ENCODE data around the gene OLFML1. TPM values are rescaled to one million over a fixed set of nuclear protein-coding genes. Genes with fewer than 3 reads are reported as not detected.

The OLFML1 gene
- total RNA-seq: not detected in 2 replicates

DNA sequence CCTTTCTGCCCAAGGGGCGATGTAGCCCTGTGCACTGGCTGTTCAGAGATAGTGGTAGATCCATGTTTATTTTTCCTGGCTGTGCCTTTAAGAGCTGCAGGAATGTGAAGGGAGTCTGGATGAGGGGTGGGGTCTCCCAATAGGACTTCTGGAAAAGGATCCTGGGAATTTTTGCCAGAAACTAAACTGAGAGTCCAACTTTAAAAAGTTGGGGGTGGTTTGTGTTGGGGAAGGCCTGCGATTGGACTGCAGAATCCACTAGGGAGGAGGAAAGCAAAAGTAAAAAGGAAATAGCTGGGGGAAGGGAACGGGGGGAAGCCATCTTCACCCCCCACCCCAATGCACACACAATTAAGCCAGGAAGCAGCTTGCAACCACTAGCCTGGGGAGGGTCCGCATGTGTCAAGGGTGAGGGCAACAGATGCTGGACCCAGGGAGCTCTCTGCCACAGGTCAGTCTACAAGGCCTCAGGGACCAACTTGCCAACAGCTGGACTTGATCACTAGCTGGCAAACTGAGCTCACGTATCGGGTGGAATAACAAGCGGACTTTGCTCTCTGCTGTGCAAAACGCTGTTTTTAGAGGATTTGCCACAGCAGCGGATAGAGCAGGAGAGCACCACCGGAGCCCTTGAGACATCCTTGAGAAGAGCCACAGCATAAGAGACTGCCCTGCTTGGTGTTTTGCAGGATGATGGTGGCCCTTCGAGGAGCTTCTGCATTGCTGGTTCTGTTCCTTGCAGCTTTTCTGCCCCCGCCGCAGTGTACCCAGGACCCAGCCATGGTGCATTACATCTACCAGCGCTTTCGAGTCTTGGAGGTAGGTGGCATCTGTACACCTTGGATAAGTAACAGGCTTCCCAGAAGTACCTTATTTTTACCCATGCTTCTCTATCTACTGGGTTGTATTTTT, at the start of gene OLFML1:
Gene OLFML1, plus strand, starts transcription at position 321 of the 912 bp plus-strand sequence. Its CDS starts 370 bp downstream, at position 691.
- Mint-ChIP-seq H3K27ac (no peak within 1 kb of the TSS), H3K4me3 (no peak within 1 kb of the TSS), H3K36me3 (ENCODE audit: low read depth) (no peaks in the 10 kb centered on the region), H3K27me3 (no peaks in the 10 kb centered on the region), H3K9me3 (no peaks in the 10 kb centered on the region), H3K4me1 (no peaks in the 10 kb centered on the region)
- DNase-seq: no peak
- intact Hi-C loops (cut with micrococcal nuclease): no loop called here

DNA sequence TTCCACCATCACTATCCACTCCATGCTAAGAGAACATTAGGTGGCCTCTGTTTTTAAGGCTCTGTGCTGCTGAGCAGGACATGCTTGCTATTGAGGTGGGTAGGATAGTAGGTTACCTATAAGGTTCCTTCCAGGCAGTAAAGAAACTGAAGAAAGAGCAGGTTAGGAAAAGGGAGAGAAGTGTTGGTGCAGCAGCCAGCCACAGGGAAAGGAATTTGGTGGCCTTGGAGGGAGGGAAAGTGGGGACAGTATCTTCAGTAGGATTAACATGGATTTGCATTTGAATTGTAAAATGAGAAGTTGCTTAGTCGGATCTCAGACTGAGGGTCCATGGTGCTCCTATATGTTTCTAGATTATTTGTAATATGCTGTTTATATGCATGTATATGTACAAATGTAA, 49.2 kb upstream of the OLFML1 start:
- Mint-ChIP-seq H3K27me3 (no peaks in the 10 kb centered on the region), H3K27ac (peak overlapping the region; percentile 73), H3K9me3 (no peaks in the 10 kb centered on the region), H3K4me1 (peaks cover 10% of the 10 kb centered on the region), H3K36me3 (ENCODE audit: low read depth) (no peaks in the 10 kb centered on the region), H3K4me3 (no peak overlapping the region)
- no peak for DNase-seq
- intact Hi-C loops (cut with micrococcal nuclease): no loop called here

DNA sequence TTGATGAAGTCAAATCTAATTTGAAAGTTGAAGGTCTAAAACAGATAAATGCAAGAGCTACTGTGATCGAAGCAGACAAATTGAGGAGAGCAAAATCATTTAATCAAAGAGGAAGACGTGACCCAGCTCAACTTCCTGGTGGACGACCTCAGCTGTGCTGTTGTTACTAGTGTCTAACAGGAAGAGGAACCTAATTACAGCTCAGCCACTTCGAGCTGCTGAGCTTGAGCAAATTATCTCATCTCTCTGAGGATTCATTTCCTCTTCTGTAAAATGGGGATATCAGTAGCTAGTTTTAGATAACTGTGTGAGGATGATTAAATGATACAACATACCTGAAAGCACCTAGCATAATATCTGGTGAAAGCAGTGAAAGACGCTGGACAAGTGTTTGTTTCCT, 48.6 kb upstream of the OLFML1 start:
- Mint-ChIP-seq H3K36me3 (ENCODE audit: low read depth) (no peaks in the 10 kb centered on the region), H3K4me3 (peak overlapping the region; percentile 38), H3K9me3 (no peaks in the 10 kb centered on the region), H3K27me3 (no peaks in the 10 kb centered on the region), H3K4me1 (peaks cover 10% of the 10 kb centered on the region), H3K27ac (peak overlapping the region; percentile 73)
- intact Hi-C loops (cut with micrococcal nuclease): no loop called here
- DNase-seq: peak; percentile 69

DNA sequence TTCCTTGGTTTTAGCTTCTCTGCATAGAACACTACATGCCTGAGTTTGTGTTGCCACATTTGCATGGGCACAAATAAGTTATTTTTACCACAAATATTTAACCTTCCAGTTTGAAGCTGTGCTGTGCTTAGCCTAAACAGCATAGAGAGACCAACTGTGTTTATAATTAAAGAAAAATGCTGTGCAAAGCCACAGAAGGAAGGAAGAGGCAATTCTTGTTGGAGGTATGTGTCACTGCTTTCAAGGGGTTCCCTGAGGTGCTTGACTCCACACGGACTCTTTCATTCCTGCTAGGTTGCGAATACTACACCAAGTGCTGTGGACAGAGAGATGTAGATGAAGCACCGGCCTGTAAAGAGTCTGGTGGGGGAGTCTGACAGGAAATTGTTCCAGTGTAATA, 47.6 kb upstream of the OLFML1 start:
- no peak for DNase-seq
- no peak overlapping the region for H3K27ac Mint-ChIP-seq
- H3K4me1 Mint-ChIP-seq: peaks cover 10% of the 10 kb centered on the region
- intact Hi-C loops (cut with micrococcal nuclease): no loop called here
- no peaks in the 10 kb centered on the region for H3K36me3 Mint-ChIP-seq (ENCODE audit: low read depth)
- no peak overlapping the region for H3K4me3 Mint-ChIP-seq
- no peaks in the 10 kb centered on the region for H3K27me3 Mint-ChIP-seq
- H3K9me3 Mint-ChIP-seq: no peaks in the 10 kb centered on the region

DNA sequence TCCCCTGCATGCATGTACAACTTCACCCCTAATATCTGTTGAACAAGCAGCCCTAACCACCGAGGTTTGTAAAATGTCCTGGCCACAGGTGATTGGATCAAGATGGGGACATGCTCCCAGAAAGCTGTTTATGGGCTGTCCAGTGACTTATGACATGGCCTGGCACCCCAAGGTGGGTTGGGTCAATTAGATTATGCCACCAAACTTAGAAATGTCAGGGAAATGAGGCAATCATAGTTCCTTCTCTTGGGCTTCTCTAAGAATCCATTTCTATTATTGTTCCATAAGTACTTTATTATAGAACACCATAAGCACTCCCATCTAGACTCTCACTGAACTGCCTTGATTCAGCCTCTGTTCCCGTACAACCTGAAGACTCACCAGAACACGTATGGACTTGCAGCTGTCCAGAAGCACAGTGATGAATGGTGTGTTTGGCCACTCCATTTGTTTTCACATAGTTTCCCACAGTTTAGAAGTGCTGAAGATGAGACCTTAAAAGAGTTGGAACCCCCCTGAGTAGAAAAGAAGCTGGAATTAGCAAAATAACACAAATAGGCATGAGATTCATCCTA, 45.5 kb upstream of the OLFML1 start:
- Mint-ChIP-seq H3K27ac (no peak overlapping the region), H3K27me3 (no peaks in the 10 kb centered on the region), H3K4me3 (no peak overlapping the region), H3K9me3 (no peaks in the 10 kb centered on the region), H3K36me3 (ENCODE audit: low read depth) (no peaks in the 10 kb centered on the region), H3K4me1 (peaks cover 10% of the 10 kb centered on the region)
- no peak for DNase-seq
- intact Hi-C loops (cut with micrococcal nuclease): loop anchor here (5.0 kb wide), 1 partner anchor 298 kb away; no protein-coding TSS in a partner anchor

DNA sequence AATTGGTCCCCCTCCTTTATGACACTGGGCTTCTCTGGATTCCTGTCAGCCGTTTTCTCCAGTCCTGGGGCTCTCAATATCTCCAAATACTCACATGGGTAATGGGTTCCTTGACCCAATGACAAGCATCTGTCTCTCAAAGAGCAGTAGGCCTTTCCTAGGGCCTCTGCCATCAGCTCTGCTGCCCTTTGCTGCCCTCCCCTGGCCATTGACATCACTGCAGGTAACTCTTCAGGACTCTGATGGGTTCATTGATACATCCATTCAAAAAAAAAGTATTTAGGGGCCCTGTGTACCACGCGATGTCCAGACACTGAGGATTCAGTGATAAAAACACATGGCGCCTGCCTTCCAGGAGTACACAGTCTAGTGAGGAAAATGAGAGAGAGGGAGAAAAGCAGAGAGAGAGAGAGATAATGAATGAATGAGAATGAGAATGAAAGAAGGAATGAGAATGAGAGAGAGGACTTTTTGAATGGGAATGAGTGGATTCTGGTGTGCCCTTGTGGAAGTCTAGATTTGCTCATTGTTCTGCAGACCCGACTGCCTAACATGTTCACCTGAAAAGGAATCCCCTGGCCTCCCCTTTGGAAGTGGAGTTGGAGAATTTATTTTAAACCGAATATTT, 42.6 kb upstream of the OLFML1 start:
- intact Hi-C loops (cut with micrococcal nuclease): loop anchor here (2.0 to 5.0 kb wide), 4 partner anchors 90 to 344 kb away; no protein-coding TSS in a partner anchor
- no peaks in the 10 kb centered on the region for H3K4me1 Mint-ChIP-seq
- peak; percentile 92 for DNase-seq
- H3K4me3 Mint-ChIP-seq: no peak overlapping the region
- no peak overlapping the region for H3K27ac Mint-ChIP-seq
- H3K36me3 Mint-ChIP-seq (ENCODE audit: low read depth): no peaks in the 10 kb centered on the region
- no peaks in the 10 kb centered on the region for H3K27me3 Mint-ChIP-seq
- no peaks in the 10 kb centered on the region for H3K9me3 Mint-ChIP-seq

DNA sequence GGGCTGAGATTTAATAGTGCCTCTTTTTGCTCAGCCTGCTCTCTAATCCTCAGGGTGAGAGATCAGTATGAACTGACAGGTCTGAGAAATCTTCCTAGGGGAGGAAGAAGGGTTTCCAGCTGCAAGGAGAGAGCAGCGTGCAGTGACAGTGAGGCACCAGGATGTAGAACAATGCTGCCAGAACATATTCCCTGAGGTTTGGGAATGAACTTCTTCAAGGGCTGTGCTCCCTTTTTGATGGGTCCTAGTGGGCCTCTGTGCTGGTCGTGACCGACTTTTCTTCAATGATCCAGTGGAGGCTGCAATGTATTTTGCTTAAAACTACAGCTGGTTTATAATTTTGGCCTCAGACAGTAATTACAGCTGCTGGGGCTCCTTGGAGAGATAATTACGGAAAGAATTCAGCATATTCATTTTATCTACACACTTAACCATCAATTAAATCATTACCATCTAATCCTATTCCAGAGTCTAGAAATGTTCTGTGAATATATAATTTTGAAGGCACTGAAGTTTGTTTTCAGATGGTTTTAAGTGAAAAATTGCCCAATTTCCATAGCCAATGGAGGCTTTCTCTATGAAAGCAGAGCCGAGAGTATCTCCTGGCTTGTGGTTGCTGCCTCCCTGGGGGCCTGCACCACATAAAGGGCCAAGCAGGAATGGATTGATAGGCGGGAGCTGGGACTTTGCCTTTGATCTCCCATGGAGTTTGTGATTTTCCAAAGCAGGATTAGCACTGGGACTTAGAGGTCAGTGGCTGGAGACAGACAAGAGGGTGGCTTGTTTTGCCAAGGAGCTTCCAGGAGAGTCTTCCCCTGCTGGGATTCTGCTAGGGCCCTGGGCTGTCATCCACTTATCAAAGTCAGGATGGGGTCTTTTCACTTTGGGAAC, 41.0 kb upstream of the OLFML1 start:
- Mint-ChIP-seq H3K27me3 (no peaks in the 10 kb centered on the region), H3K27ac (no peak overlapping the region), H3K4me3 (no peak overlapping the region), H3K9me3 (no peaks in the 10 kb centered on the region), H3K36me3 (ENCODE audit: low read depth) (no peaks in the 10 kb centered on the region), H3K4me1 (no peaks in the 10 kb centered on the region)
- DNase-seq: no peak
- intact Hi-C loops (cut with micrococcal nuclease): loop anchor here (5.0 kb wide), 1 partner anchor 302 kb away; no protein-coding TSS in a partner anchor

DNA sequence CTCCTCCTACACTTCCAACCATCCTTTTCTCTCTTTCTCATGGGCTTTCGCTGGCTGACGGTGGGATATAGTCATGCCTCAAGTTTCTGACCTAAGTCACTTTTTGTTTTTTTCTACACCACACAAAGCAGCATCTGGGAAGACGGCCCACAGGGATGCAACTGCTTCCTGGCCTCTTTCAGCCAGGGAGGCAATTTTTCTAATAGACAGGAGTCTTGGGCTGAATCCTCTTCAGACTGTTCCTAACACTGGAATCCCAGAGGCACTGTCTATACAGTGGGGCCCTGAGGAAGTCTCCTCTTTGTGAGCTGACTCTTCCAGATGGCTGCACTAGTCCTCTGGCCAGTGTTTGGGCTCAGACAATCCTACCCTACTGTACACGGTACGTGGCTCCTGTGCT, 39.7 kb upstream of the OLFML1 start:
- Mint-ChIP-seq H3K27me3 (no peaks in the 10 kb centered on the region), H3K4me3 (no peak overlapping the region), H3K36me3 (ENCODE audit: low read depth) (no peaks in the 10 kb centered on the region), H3K27ac (no peak overlapping the region), H3K9me3 (no peaks in the 10 kb centered on the region), H3K4me1 (no peaks in the 10 kb centered on the region)
- intact Hi-C loops (cut with micrococcal nuclease): no loop called here
- no peak for DNase-seq

DNA sequence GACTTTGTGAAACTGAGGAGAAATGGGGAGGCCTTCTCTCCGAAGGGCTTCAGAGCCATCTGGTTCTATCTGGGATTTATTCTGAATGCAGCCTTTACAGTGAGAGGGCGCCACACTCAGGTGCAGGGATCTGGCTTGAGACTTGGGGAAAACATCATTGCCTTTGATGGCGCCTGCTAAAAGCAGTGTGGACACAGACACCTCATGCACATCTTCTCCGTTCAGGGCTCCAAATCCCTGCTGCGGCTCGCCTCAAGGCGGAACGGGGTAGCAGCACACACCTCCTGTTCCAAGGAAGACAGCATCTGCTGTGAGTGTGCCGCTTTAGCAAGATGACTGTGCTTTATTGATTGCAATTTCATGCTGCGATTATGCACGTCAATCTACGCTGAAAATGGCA, 37.1 kb upstream of the OLFML1 start:
- no peak for DNase-seq
- intact Hi-C loops (cut with micrococcal nuclease): no loop called here
- Mint-ChIP-seq H3K9me3 (no peaks in the 10 kb centered on the region), H3K36me3 (ENCODE audit: low read depth) (no peaks in the 10 kb centered on the region), H3K27ac (no peak overlapping the region), H3K4me3 (no peak overlapping the region), H3K4me1 (no peaks in the 10 kb centered on the region), H3K27me3 (no peaks in the 10 kb centered on the region)

DNA sequence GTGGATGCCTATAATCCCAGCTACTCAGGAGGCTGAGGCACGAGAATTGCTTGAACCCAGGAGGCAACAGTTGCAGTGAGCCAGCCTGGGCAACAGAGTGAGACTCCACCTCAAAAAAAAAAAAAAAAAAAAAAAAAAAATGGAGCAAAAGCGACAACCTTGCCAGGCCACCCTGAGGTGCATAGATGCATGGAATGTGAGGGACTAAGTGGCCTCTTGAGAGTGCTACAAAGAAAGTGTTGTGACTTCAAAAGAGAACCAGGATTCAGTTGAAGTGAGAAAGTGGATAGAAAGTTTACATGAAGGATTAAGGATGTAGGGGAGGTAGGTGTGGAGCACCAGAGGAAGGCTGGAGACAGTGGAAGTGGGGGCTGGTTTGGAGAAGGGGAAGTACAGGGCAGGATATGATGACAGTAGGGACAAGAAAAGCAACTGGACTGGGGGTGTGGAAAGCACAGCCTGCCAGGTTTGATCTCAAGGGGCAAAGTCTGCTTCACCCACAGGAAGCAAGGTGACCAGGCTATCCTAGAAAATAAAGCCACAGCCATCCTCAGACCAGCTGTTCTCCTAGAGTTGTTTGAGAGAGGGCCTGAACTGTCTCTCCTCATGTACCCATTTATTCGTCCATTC, 36.0 kb upstream of the OLFML1 start:
- Mint-ChIP-seq H3K36me3 (ENCODE audit: low read depth) (no peaks in the 10 kb centered on the region), H3K9me3 (no peaks in the 10 kb centered on the region), H3K27me3 (no peaks in the 10 kb centered on the region), H3K4me3 (no peak overlapping the region), H3K27ac (no peak overlapping the region), H3K4me1 (no peaks in the 10 kb centered on the region)
- no peak for DNase-seq
- intact Hi-C loops (cut with micrococcal nuclease): no loop called here

DNA sequence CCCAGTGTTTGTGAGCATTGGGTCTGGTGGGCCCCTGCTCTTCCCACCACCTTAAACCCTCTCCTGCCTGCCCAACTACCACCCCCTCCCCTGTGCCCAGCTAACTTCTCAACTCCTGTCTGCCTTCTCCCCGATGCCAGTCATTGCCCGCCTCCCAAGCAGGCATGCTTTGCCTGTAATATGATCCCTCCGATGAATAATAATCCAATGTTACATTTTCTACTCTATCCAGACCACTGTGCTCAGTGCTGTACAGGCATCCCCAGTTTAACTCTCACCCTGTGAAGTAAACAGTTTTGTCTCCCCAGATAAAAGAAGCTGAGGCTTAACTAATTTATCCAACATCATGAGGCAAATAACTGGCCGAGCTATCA, 35.5 kb upstream of the OLFML1 start:
- Mint-ChIP-seq H3K36me3 (ENCODE audit: low read depth) (no peaks in the 10 kb centered on the region), H3K27ac (no peak overlapping the region), H3K27me3 (no peaks in the 10 kb centered on the region), H3K4me1 (no peaks in the 10 kb centered on the region), H3K9me3 (no peaks in the 10 kb centered on the region), H3K4me3 (no peak overlapping the region)
- intact Hi-C loops (cut with micrococcal nuclease): no loop called here
- DNase-seq: no peak

DNA sequence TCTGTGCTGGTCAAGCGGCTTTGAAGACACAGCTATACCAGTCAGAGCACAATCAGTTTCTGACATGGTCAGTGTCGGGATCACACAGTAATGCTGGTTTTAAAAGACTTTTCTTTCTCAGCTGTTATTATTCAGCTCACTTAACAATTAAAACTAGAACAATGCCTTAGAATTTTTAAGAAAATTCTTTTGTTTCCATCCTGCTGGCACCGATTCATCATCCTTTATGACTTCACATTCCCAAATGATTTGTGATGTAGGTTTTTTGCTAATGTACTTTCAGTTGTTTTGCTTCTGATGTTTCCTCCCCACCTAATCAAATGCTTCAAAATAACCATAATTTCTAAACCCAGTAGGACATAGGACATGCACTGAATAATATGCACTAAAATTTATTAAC, 34.5 kb upstream of the OLFML1 start:
- H3K27ac Mint-ChIP-seq: no peak overlapping the region
- H3K9me3 Mint-ChIP-seq: no peaks in the 10 kb centered on the region
- H3K36me3 Mint-ChIP-seq (ENCODE audit: low read depth): no peaks in the 10 kb centered on the region
- intact Hi-C loops (cut with micrococcal nuclease): no loop called here
- no peak for DNase-seq
- no peak overlapping the region for H3K4me3 Mint-ChIP-seq
- no peaks in the 10 kb centered on the region for H3K4me1 Mint-ChIP-seq
- no peaks in the 10 kb centered on the region for H3K27me3 Mint-ChIP-seq

DNA sequence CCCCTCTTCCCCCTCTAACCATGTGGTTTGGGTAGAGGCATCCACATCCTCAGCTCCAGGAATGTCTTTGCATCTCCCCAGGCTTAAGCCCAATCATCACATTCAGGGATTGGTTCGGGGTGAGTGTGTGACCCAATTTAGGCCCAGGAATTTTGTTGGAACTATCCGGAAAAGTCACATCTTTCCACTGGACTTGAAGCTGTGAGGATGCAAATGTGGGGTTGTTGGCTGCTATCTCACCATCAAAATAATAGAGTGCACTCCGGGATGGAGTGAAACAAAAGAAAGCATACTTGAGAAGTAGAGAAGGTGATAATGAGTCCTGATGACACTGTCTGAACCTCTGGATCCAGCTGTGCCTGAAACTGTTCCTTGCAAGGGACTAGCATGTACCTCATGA, 33.8 kb upstream of the OLFML1 start:
- no peaks in the 10 kb centered on the region for H3K27me3 Mint-ChIP-seq
- intact Hi-C loops (cut with micrococcal nuclease): no loop called here
- DNase-seq: no peak
- no peaks in the 10 kb centered on the region for H3K4me1 Mint-ChIP-seq
- no peak overlapping the region for H3K27ac Mint-ChIP-seq
- no peak overlapping the region for H3K4me3 Mint-ChIP-seq
- H3K9me3 Mint-ChIP-seq: no peaks in the 10 kb centered on the region
- no peaks in the 10 kb centered on the region for H3K36me3 Mint-ChIP-seq (ENCODE audit: low read depth)
